ENCODE data around the gene CHID1.

- TF ChIP-seq EP300 (IDR thresholded peaks at IDR 0.05; ENCODE audit: borderline replicate concordance in 1 of 2, low read depth in 2 of 2, low read length in 2 of 2) = no peak
- no peak for TF ChIP-seq POLR2A (IDR thresholded peaks at IDR 0.05; ENCODE audit: control extremely low read depth in 1 of 2, low read depth in 2 of 2, low read length in 2 of 2)
- TF ChIP-seq CTCF (IDR thresholded peaks at IDR 0.05; ENCODE audit: control extremely low read depth in 1 of 3, insufficient read depth in 1 of 3, low read depth in 1 of 3, low read length in 3 of 3) = no peak
- no peak for TF ChIP-seq CREB1 (IDR thresholded peaks at IDR 0.05)
- TF ChIP-seq POLR2AphosphoS5 (IDR thresholded peaks at IDR 0.05; ENCODE audit: low read depth, low read length) = no peak
- no peak for TF ChIP-seq JUN (IDR thresholded peaks at IDR 0.05; ENCODE audit: low read depth, low read length)
- no peak for TF ChIP-seq SIX5 (IDR thresholded peaks at IDR 0.05; ENCODE audit: low read depth, low read length)
- TF ChIP-seq NANOG (IDR thresholded peaks at IDR 0.05; ENCODE audit: insufficient read depth, low read depth, low read length, poor library complexity, severe bottlenecking) = no peak
Observed at GRCh38 chr11:820655-821511, 89.7 kb downstream of the CHID1 start.
